GM18517 (cell line): Measurements from ENCODE around the gene DRD4.

Source experiments
- ATAC-seq: cut with Tn5 transposase; IDR thresholded peaks from one replicate; pipeline ENCODE4 v1.9.1; 2021; ENCODE audit warnings: mild to moderate bottlenecking, moderate library complexity; ENCODE audit not compliant: unreplicated experiment

The DRD4 gene

GRCh38 chr11:620935-621814 is 15.9 kb upstream of the DRD4 start:
- no peak for ATAC-seq

GRCh38 chr11:621838-622237 is 15.2 kb upstream of the DRD4 start:
- no peak for ATAC-seq

GRCh38 chr11:623349-623869 is 13.7 kb upstream of the DRD4 start:
- no peak for ATAC-seq

GRCh38 chr11:623999-624704 is 12.9 kb upstream of the DRD4 start:
- ATAC-seq: no peak

- ATAC-seq: no peak
These were observed 12.1 kb upstream of the DRD4 start, which contains the start of gene CDHR5 for GRCh38 chr11:624705-625635. Gene CDHR5 (minus strand): TSS chr11:624955. CDS start chr11:624902, 53 bp downstream.

- no peak for ATAC-seq
These were observed 11.3 kb upstream of the DRD4 start for GRCh38 chr11:625636-626268.

- ATAC-seq: no peak
These were observed 10.4 kb upstream of the DRD4 start, which contains the start of gene SCT for GRCh38 chr11:626475-627307. Gene SCT (minus strand): TSS chr11:627181. CDS start chr11:627143, 38 bp downstream.

GRCh38 chr11:627308-627576 is 9.8 kb upstream of the DRD4 start:
- ATAC-seq: no peak

- ATAC-seq: no peak
These were observed 9.0 kb upstream of the DRD4 start for GRCh38 chr11:628056-628455.

GRCh38 chr11:629237-629583 is 7.9 kb upstream of the DRD4 start:
- no peak for ATAC-seq

GRCh38 chr11:630871-631270 is 6.2 kb upstream of the DRD4 start:
- ATAC-seq: no peak

GRCh38 chr11:635945-636510 is 1.0 kb upstream of the DRD4 start:
- ATAC-seq: no peak

- ATAC-seq: no peak
These were observed 194 bp downstream of the DRD4 start for GRCh38 chr11:637333-637592.

- ATAC-seq: no peak
These were observed 788 bp downstream of the DRD4 start for GRCh38 chr11:637593-638521.

- no peak for ATAC-seq
These were observed 1.7 kb downstream of the DRD4 start for GRCh38 chr11:638631-639331.

GRCh38 chr11:639332-639955 is 2.4 kb downstream of the DRD4 start:
- no peak for ATAC-seq

- no peak for ATAC-seq
These were observed 3.1 kb downstream of the DRD4 start for GRCh38 chr11:640021-640706.
